ENCODE measurements around the gene SNRK. TPM values are rescaled to one million over a fixed set of nuclear protein-coding genes. Genes with fewer than 3 reads are reported as not detected.

The SNRK gene
- total RNA-seq, 1 experiment from 2014 or later, result 53.3 TPM

GRCh38 chr3:43340403-43340802 lies 54.1 kb downstream of the SNRK start:
- DNase-seq (no peak), ATAC-seq (no peak)
- POLR2A ChIA-PET (ENCODE audit: unreplicated experiment), result no interaction called here
- H3F3A ChIP-seq (ENCODE audit: low read length, unreplicated experiment), result peaks cover 4% of the 10 kb centered on the region
- intact Hi-C loops (cut with micrococcal nuclease), result no loop called here
- CTCF ChIA-PET, result no interaction called here
- H2AFZ ChIP-seq (ENCODE audit: low read length), result no peak overlapping the region
- BruUV-seq (replicated peaks), result no TSS peak
- H3K36me3 ChIP-seq (ENCODE audit: low read depth, low read length), result peaks cover 85% of the 10 kb centered on the region
- H4K20me1 ChIP-seq (ENCODE audit: low read length), result no peaks in the 10 kb centered on the region
- TF ChIP-seq CTCF (conservative IDR thresholded peaks at IDR 0.05; ENCODE audit: low read depth, low read length) (no peak), EZH2 (IDR thresholded peaks at IDR 0.05; ENCODE audit: low read length, unreplicated experiment) (no peak), EZH2phosphoT487 (IDR thresholded peaks at IDR 0.05; ENCODE audit: borderline replicate concordance, low read length) (no peak)
- no peak overlapping the region for H3K4me2 ChIP-seq (ENCODE audit: low read length)
- no peak overlapping the region for H3K4me3 ChIP-seq (ENCODE audit: low read length)
- no peaks in the 10 kb centered on the region for H3K4me1 ChIP-seq (ENCODE audit: insufficient read depth, low read length)
- H3K79me2 ChIP-seq (ENCODE audit: low read length), result peaks cover 6% of the 10 kb centered on the region; the same call in 1 of the 2 replicates
- no peak overlapping the region for H3K27ac ChIP-seq (ENCODE audit: low read length)
- H3K9me3 ChIP-seq (ENCODE audit: low read length), result peaks cover 11% of the 10 kb centered on the region
- H3K27me3 ChIP-seq (ENCODE audit: low read length), result no peaks in the 10 kb centered on the region
- H3K9ac ChIP-seq (ENCODE audit: low read length), result no peak overlapping the region
- H3K9me2 ChIP-seq (replicated peaks; ENCODE audit: low read length), result no peaks in the 10 kb centered on the region

GRCh38 chr3:43341788-43342187 lies 55.4 kb downstream of the SNRK start:
- Histone ChIP-seq H4K20me1 (ENCODE audit: low read length) (no peaks in the 10 kb centered on the region), H3K9ac (ENCODE audit: low read length) (no peak overlapping the region), H3F3A (ENCODE audit: low read length, unreplicated experiment) (peaks cover 4% of the 10 kb centered on the region), H3K9me2 (replicated peaks; ENCODE audit: low read length) (no peaks in the 10 kb centered on the region), H3K9me3 (ENCODE audit: low read length) (peaks cover 11% of the 10 kb centered on the region), H3K4me3 (ENCODE audit: low read length) (no peak overlapping the region), H3K4me2 (ENCODE audit: low read length) (no peak overlapping the region), H3K79me2 (ENCODE audit: low read length) (peaks cover 6% of the 10 kb centered on the region; the same call in 1 of the 2 replicates), H3K27ac (ENCODE audit: low read length) (no peak overlapping the region), H3K4me1 (ENCODE audit: insufficient read depth, low read length) (no peaks in the 10 kb centered on the region), H3K36me3 (ENCODE audit: low read depth, low read length) (peaks cover 81% of the 10 kb centered on the region), H3K27me3 (ENCODE audit: low read length) (no peaks in the 10 kb centered on the region), H2AFZ (ENCODE audit: low read length) (no peak overlapping the region)
- no TSS peak for BruUV-seq (replicated peaks)
- ChIA-PET POLR2A (ENCODE audit: unreplicated experiment) (no interaction called here), CTCF (interaction anchor here (0.7 kb wide), 1 partner anchor 162 kb away, joined by 3 read pairs; no protein-coding TSS in a partner anchor)
- DNase-seq, result no peak
- TF ChIP-seq EZH2phosphoT487 (IDR thresholded peaks at IDR 0.05; ENCODE audit: borderline replicate concordance, low read length), result no peak
- TF ChIP-seq EZH2 (IDR thresholded peaks at IDR 0.05; ENCODE audit: low read length, unreplicated experiment), result no peak
- no peak for TF ChIP-seq CTCF (conservative IDR thresholded peaks at IDR 0.05; ENCODE audit: low read depth, low read length)
- intact Hi-C loops (cut with micrococcal nuclease), result no loop called here
- no peak for ATAC-seq

- no peak overlapping the region for H3K4me3 ChIP-seq (ENCODE audit: low read length)
- POLR2A ChIA-PET (ENCODE audit: unreplicated experiment), result no interaction called here
- no peak overlapping the region for H3K4me2 ChIP-seq (ENCODE audit: low read length)
- no peak overlapping the region for H2AFZ ChIP-seq (ENCODE audit: low read length)
- intact Hi-C loops (cut with micrococcal nuclease), result no loop called here
- CTCF ChIA-PET, result no interaction called here
- TF ChIP-seq CTCF (conservative IDR thresholded peaks at IDR 0.05; ENCODE audit: low read depth, low read length) (no peak), EZH2phosphoT487 (IDR thresholded peaks at IDR 0.05; ENCODE audit: borderline replicate concordance, low read length) (no peak), EZH2 (IDR thresholded peaks at IDR 0.05; ENCODE audit: low read length, unreplicated experiment) (no peak)
- H3K27ac ChIP-seq (ENCODE audit: low read length), result no peak overlapping the region
- H3K9ac ChIP-seq (ENCODE audit: low read length), result no peak overlapping the region
- H3K27me3 ChIP-seq (ENCODE audit: low read length), result no peaks in the 10 kb centered on the region
- no peaks in the 10 kb centered on the region for H4K20me1 ChIP-seq (ENCODE audit: low read length)
- no peaks in the 10 kb centered on the region for H3K4me1 ChIP-seq (ENCODE audit: insufficient read depth, low read length)
- peaks cover 6% of the 10 kb centered on the region; the same call in 1 of the 2 replicates for H3K79me2 ChIP-seq (ENCODE audit: low read length)
- H3K36me3 ChIP-seq (ENCODE audit: low read depth, low read length), result peaks cover 81% of the 10 kb centered on the region
- no peak for ATAC-seq
- no peaks in the 10 kb centered on the region for H3K9me2 ChIP-seq (replicated peaks; ENCODE audit: low read length)
- peaks cover 4% of the 10 kb centered on the region for H3F3A ChIP-seq (ENCODE audit: low read length, unreplicated experiment)
- no TSS peak for BruUV-seq (replicated peaks)
- no peak for DNase-seq
- H3K9me3 ChIP-seq (ENCODE audit: low read length), result peaks cover 6% of the 10 kb centered on the region
These were observed 56.8 kb downstream of the SNRK start for GRCh38 chr3:43343185-43343584.
